ENCODE measurements around the gene TMEM38A. TPM values are rescaled to one million over a fixed set of nuclear protein-coding genes. Genes with fewer than 3 reads are reported as not detected.
"Not testable (repeated sequence)": the region's sequence is repeated elsewhere in the genome, so short reads cannot be mapped to it uniquely, and the experiment has no call there.

The TMEM38A gene
- total RNA-seq, 3 donors from 2014 or later = 0.27 to 0.89 (median 0.45) TPM

GRCh38 chr19:16722591-16722990, 61.7 kb downstream of the TMEM38A start:
- H3K36me3 Mint-ChIP-seq (ENCODE audit: insufficient read depth) = no peaks in the 10 kb centered on the region
- H3K27me3 Mint-ChIP-seq (ENCODE audit: low read depth) = no peaks in the 10 kb centered on the region
- H3K4me1 Mint-ChIP-seq (ENCODE audit: low read depth) = peaks cover 7% of the 10 kb centered on the region
- DNase-seq = no peak
- ATAC-seq = no peak
- no peaks in the 10 kb centered on the region for H3K9me3 Mint-ChIP-seq
- no peak overlapping the region for H3K4me3 Mint-ChIP-seq

- ATAC-seq (no peak), DNase-seq (no peak)
- Mint-ChIP-seq H3K36me3 (ENCODE audit: insufficient read depth) (no peaks in the 10 kb centered on the region), H3K9me3 (no peaks in the 10 kb centered on the region), H3K4me3 (no peak overlapping the region), H3K4me1 (ENCODE audit: low read depth) (no peaks in the 10 kb centered on the region), H3K27me3 (ENCODE audit: low read depth) (no peaks in the 10 kb centered on the region)
Measured at GRCh38 chr19:16726916-16727315, 66.0 kb downstream of the TMEM38A start.

GRCh38 chr19:16735650-16736266, 74.8 kb downstream of the TMEM38A start:
- H3K4me3 Mint-ChIP-seq; H3K9me3 Mint-ChIP-seq; H3K4me1 Mint-ChIP-seq (ENCODE audit: low read depth); DNase-seq; ATAC-seq; H3K36me3 Mint-ChIP-seq (ENCODE audit: insufficient read depth): not testable (repeated sequence)
- H3K27me3 Mint-ChIP-seq (ENCODE audit: low read depth) = peaks cover 11% of the 10 kb centered on the region

- Mint-ChIP-seq H3K27me3 (ENCODE audit: low read depth) (peaks cover 11% of the 10 kb centered on the region), H3K4me3 (no peak overlapping the region), H3K9me3 (no peaks in the 10 kb centered on the region), H3K36me3 (ENCODE audit: insufficient read depth) (no peaks in the 10 kb centered on the region), H3K4me1 (ENCODE audit: low read depth) (no peaks in the 10 kb centered on the region)
- DNase-seq = no peak
- ATAC-seq = no peak
Measured at GRCh38 chr19:16736709-16737108, 75.8 kb downstream of the TMEM38A start.

GRCh38 chr19:16737911-16738310, 77.0 kb downstream of the TMEM38A start:
- DNase-seq = no peak
- Mint-ChIP-seq H3K9me3 (no peaks in the 10 kb centered on the region), H3K4me1 (ENCODE audit: low read depth) (no peaks in the 10 kb centered on the region), H3K36me3 (ENCODE audit: insufficient read depth) (no peaks in the 10 kb centered on the region), H3K4me3 (no peak overlapping the region), H3K27me3 (ENCODE audit: low read depth) (peaks cover 13% of the 10 kb centered on the region)
- no peak for ATAC-seq

- Mint-ChIP-seq H3K27me3 (ENCODE audit: low read depth) (peaks cover 2% of the 10 kb centered on the region), H3K4me1 (ENCODE audit: low read depth) (no peaks in the 10 kb centered on the region), H3K36me3 (ENCODE audit: insufficient read depth) (no peaks in the 10 kb centered on the region), H3K9me3 (no peaks in the 10 kb centered on the region), H3K4me3 (no peak overlapping the region)
- no peak for DNase-seq
- ATAC-seq = no peak
Measured at GRCh38 chr19:16739546-16739945, 78.6 kb downstream of the TMEM38A start.

Other genes starting within 250 kb of the TMEM38A start
- gene EPS15L1, start 189.2 kb upstream of the TMEM38A start, total RNA-seq = 10 to 100 TPM; 37.0 to 40.1 (median 38.1) TPM
- gene CALR3, start 165.0 kb upstream of the TMEM38A start, total RNA-seq = not detected
- gene C19orf44, start 164.7 kb upstream of the TMEM38A start, total RNA-seq = 1 to 10 TPM; 2.4 to 3.2 (median 2.7) TPM
- gene CHERP, start 118.7 kb upstream of the TMEM38A start, total RNA-seq = 100 to 1,000 TPM in 2 of 3 donors, 10 to 100 TPM in 1; 98.7 to 107 (median 103) TPM
- gene SLC35E1, start 88.7 kb upstream of the TMEM38A start, total RNA-seq = 10 to 100 TPM; 48.1 to 48.5 (median 48.1) TPM
- gene MED26, start 32.9 kb upstream of the TMEM38A start, total RNA-seq = 10 to 100 TPM; 17.4 to 19.5 (median 18.2) TPM
- gene SMIM7, start 995 bp upstream of the TMEM38A start, total RNA-seq = 10 to 100 TPM; 55.3 to 60.2 (median 60.2) TPM
- gene NWD1, start 58.7 kb downstream of the TMEM38A start, total RNA-seq = not detected
- gene SIN3B, start 168.3 kb downstream of the TMEM38A start, total RNA-seq = 10 to 100 TPM; 40.7 to 43.7 (median 41.2) TPM
- gene F2RL3, start 227.9 kb downstream of the TMEM38A start, total RNA-seq = under 1 TPM; 0.05 to 0.24 (median 0.08) TPM